ENCODE data around the gene SDF2L1. TPM values are rescaled to one million over a fixed set of nuclear protein-coding genes. Genes with fewer than 3 reads are reported as not detected.

Gene SDF2L1
- total RNA-seq, 2 donors from 2014 or later, result 22.8 to 29.9 TPM

Other genes starting within 250 kb of the SDF2L1 start
- 1 to 10 TPM; 4.3 to 5.1 TPM for gene HIC2, start 224.9 kb upstream of the SDF2L1 start, total RNA-seq
- gene TMEM191C, start 174.9 kb upstream of the SDF2L1 start, total RNA-seq, result 1 to 10 TPM; 1.5 to 3.0 TPM
- gene RIMBP3C, start 90.8 kb upstream of the SDF2L1 start, total RNA-seq, result under 1 TPM in 1 of 2 donors, not detected in 1; 0.19 TPM
- 10 to 100 TPM; 42.7 to 43.5 TPM for gene UBE2L3, start 74.6 kb upstream of the SDF2L1 start, total RNA-seq
- gene YDJC, start 12.3 kb upstream of the SDF2L1 start, total RNA-seq, result 10 to 100 TPM; 39.7 to 48.8 TPM
- under 1 TPM; 0.22 to 0.51 TPM for gene CCDC116, start 9.5 kb upstream of the SDF2L1 start, total RNA-seq
- gene PPIL2, start 23.7 kb downstream of the SDF2L1 start, total RNA-seq, result 10 to 100 TPM; 36.4 to 39.5 TPM
- gene YPEL1, start 93.5 kb downstream of the SDF2L1 start, total RNA-seq, result 1 to 10 TPM; 2.5 to 4.4 TPM
- gene MAPK1, start 225.3 kb downstream of the SDF2L1 start, total RNA-seq, result 100 to 1,000 TPM; 107 to 154 TPM

All from activated T-cell treated with anti-CD3 and anti-CD28 coated beads, Interleukin-2, amount 50 U/mL, for 72 hours (primary cell).